CD4-positive, alpha-beta T cell treated with Interferon gamma for 1 hour (primary cell): ENCODE results near the gene ZNF282.
"Not testable (repeated sequence)": the region's sequence is repeated elsewhere in the genome, so short reads cannot be mapped to it uniquely, and the experiment has no call there.

Experiments
- DNase-seq: peaks from one replicate; pipeline ENCODE4 v3.0.0-alpha.2; 2020

The ZNF282 gene

DNA sequence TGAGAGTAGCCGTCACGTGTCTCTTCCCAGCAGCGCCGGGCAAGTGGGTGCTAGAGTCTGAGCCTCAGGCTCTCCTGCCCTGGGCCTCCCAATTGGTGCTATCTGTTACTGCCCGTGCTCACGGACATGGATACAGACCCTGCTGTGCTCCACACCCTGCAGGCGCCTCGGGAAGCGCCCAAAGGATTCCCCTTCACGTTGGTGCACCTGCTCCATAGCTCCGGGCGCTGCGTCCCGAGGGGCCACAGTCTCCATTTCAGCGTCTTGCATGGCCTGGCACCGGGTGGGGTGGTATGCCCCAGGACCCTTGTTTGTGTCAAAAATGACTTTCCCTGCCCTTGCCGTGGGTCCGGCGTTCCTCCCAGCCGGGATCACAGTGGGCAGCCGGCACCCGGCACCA lies 30.3 kb downstream of the ZNF282 start:
- DNase-seq, result no peak

DNA sequence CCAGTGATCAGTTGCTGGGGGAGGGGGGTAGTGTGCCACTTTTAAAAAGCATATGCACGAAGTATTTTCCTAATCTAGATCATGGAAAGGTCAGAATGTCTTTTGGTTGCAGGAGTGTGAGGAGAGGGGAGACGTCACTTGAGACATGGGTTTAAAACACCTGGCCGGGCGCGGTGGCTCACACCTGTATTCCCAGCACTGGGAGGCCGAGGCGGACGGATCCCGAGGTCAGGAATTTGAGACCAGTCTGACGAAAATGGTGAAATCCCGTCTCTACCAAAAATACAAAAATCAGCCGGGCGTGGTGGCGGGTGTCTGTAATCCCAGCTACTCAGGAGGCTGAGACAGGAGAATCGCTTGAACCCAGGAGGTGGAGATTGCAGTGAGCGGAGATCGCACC lies 31.0 kb downstream of the ZNF282 start:
- DNase-seq, result not testable (repeated sequence)

DNA sequence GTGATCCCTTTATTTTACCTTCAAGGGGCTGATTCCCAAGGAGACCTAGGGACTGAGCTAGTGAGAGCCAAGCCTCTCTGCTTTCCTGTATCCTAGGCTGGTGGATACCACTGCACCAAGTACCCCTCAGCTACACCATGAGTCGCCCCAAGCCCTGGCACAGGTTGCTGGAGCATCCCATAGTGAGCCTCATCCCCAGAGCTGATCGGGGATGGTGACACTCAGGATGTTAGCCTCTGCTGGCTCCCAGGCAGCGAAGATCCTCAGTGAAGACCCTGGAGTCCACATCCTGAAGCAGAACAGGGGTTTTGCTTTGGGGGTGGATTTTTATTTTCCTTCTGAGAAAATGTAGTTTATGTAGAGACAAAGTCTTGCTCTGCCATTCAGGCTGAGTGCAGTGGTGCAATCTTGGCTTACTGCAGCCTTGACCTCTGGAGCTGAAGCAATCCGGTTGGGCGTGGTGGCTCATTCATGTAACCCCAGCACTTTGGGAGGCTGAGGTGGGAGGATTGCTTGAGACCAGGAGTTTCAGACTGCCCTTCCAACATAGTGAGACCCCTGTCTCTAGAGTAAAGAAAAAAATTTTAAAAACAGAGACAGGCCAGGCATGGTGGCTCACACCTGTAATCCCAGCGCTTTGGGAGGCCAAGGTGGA lies 31.6 kb downstream of the ZNF282 start:
- no peak for DNase-seq

DNA sequence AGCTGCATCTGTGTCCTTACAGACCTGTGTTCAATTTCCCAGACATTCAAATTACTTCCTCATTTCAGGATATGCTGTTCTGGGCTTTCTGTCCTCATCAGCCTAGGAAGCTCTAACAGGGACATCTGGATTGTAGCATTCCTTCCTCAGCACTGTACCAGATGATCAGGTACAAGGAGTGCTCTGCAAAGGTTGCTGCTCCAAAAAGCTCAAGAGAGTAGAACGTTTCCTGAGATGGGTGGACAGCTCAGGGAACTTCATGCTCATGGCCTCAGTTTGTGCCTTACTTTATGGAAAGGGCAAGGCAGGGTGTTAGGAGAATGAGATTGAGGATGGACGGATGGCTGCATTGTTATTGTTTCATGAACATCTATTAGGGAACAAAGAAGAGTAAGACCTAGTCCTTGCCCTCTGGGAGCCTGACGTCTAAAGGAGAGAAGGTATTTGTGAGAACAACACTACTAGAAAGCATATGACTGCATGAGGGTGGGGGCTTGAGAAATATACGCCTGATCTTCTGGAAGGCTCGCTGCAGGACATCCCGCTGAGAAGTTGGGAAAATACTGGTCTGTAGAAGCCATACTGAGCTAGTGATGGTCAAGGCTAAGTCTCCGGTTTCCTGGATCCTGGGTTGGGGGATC lies 33.6 kb downstream of the ZNF282 start:
- no peak for DNase-seq

DNA sequence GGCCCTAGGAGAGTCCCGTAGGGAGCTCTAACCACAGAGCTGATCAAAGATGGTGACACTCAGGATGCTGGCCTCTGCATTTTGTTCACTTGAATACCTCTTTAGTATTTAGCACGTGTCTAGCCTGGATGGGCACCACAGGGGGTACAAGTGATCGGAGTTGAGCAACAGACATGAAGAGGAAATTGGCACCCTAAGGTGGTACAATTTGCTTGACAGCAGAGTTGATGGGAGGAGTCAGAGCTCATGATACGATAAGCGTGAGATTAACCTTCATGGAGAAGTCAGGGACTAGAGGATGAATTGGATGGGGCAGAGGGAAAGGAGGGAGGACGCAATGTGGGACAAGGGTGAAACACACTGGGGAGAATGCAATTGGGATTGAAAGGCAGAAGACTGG lies 34.2 kb downstream of the ZNF282 start:
- no peak for DNase-seq

DNA sequence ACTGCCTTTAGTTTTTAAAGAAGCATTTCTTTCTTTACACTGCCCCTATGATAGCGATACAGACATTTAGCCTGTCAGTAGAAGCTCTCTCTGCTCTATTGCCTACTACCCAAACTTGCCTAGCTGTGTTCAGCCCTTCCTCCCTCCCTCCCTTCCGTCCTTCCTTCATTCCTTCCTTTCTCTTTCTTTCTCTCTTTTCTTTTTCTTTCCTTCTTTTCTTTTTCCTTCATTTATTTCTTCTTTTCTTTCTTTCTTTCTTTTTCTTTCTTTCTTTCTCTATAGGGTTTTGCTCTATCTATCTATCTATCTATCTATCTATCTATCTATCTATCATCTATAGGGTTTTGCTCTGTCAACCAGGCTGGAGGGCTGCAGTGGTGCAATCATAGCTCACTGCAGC lies 37.0 kb downstream of the ZNF282 start:
- DNase-seq, result no peak

DNA sequence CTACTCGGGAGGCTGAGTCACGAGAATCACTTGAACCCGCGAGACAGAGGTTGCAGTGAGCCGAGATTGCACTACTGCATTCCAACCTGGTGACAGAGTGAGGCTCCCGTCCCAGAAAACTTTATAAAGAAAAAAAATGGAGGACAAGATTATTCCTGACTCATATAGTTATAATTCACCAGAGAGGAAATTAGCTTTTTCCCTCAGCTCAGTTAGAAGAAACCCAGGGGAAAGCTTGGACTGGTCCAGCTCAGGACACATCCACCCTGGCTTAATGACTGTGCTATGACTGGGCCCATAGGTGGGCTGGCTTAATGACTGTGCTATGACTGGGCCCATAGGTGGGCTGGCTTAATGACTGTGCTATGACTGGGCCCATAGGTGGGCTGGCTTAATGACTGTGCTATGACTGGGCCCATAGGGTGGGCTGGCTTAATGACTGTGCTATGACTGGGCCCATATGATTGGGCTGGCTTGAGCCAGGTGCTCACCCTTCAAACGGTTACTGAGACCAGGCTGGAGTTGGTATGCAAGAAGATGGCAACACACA lies 38.4 kb downstream of the ZNF282 start:
- DNase-seq, result not testable (repeated sequence)

DNA sequence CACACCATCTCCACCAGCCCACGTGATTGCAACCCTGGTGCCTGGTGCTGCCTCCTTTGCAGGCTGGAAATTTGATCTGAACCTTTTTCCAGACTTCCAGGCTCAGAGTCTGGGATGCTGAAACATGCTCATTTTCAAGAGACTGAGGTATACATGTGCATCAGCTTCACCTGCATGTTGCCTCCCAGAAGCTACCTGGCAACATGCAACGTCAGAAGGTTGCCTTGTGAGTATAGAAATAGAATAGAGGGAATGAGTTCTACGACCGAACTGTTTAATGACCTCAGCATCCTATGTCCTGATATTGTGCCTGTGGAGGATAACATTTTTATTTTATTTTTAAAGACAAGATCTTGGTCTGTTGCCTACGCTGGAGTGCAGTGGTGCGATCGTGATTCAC lies 42.2 kb downstream of the ZNF282 start:
- DNase-seq, result no peak

DNA sequence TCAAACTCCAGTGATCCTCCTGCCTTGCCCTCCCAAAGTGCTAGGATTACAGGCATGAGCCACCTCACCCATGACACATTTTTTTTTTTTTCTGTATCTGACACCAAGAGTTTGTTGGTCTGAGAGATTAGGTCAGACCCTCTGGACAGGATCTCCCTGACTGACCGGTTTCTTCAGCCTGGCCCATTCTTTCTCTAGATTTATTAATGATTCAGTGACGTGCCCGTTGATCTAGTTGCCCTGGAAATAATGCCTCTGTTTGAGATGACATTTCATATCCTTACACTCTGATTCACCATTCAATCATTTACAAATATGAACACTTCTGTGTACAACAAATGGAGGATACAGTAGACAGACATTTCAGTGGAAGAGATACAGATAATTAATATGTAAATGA lies 42.7 kb downstream of the ZNF282 start:
- DNase-seq, result no peak

DNA sequence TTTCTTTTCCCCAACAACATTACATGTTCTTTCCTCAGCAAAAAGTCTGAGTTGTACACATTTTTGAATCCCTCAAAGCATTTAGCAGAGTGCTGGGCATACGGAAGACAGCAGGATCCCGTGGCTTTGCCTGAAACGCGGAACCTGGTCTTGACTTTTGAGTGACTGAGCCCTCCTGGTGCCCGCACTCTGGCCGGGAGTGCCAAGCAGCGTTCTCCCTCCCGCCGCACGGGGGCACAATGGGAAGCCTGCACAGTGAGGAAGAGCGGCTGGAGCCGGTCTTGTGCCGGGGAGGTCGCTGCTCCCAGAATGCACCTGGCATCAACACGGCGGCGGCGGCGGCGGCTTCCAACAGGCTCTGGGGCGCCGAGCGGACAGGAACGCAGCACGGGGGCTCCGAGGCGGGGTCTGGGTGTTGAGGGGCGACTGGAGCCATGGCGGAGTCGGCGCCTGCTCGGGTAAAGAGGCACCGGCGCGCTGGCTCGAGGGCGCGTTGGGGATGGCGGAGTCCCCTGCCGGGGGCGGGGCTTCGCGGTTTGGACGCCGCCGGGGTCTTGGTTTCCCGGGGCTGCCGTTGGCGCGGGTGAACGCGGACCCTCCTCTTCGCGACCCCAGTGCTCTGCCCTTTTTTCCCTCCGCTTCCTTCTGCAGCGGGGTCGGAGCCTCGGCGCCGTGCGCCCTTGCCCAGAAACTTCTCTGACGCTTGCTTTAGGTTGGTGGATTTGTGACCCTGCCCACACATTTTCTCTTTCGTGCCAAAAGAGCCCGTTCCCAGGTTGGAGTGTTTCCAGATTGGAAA lies 44.2 kb downstream of the ZNF282 start, which contains the start of gene ZNF212:
TSS of gene ZNF212 (plus strand) at position 307 of the 799 bp plus-strand sequence. CDS start at position 435, 128 bp downstream.
- DNase-seq, result peak; percentile 87

DNA sequence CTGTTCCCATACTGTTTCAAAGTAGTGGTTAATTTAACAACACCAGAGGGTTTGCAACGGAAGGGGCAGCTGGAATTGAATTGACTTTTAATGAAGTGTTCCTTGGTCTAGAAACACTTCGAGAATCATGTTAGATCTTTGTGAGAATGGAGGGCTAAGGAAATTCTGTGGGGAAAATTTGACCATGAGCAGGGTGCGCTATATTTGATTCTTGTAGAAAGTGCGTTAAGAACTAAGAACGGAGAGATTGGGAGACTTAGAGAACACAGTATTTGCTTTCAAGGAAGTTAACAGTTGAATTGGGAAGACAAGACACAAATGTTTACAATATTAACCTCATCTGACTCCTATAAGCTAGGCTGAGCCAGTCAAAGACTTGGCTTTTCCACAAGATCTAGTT lies 45.3 kb downstream of the ZNF282 start:
- DNase-seq, result no peak

DNA sequence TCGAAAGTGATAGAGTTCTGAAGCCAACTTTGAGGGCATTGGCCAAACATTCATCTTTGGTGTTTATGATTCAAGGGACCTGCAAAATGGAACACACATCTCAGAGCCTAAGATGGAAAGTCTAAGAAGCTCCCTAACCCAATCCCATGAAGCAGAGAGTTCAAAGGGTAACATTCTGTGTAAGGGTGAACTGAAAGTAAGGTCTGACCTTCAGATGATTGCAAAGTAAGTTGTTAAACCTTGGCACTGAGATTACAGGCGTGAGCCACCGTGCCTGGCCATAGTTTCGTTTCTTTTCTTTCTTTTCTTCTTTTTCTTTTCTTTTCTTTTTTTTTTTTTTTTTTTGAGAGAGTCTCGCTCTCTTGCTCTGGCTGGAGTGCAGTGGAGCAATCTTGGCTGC lies 46.4 kb downstream of the ZNF282 start:
- DNase-seq, result no peak

DNA sequence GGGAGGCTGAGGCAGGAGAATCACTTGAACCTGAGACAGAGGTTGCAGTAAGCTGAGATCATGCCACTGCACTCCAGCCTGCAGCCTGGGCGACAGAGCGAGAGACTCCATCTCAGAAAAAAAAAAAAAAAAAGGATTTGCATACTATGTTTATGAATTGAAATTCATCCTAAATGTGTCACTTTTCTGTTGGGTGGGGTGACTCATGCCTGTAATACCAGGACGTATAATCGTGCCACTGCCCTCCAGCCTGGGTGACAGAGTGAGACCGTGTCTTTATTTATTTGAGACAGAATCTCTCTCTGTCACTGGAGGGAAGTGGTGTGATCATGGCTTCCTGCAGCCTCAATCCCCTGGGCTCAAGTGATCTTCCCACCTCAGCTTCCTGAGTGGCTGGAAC lies 49.9 kb downstream of the ZNF282 start:
- DNase-seq, result no peak

DNA sequence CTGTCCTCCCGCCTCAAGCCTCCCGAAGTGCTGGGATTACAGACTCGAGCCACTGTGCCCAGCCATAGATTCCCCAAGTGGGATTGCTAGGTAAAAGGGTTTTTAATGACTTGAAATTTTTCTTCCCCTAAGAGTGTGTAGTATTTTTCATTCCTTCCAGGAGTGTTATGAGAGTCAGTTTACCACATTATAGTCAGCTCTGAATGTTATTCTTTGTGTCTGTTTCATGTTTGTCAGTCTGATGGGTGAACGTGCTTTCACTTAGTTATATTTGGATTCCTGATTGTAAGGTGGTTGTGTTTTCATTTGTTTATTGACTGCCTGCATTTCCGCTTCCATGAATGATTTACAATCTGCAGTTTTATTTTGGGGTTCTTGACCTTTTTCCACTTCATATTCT lies 50.4 kb downstream of the ZNF282 start:
- no peak for DNase-seq

DNA sequence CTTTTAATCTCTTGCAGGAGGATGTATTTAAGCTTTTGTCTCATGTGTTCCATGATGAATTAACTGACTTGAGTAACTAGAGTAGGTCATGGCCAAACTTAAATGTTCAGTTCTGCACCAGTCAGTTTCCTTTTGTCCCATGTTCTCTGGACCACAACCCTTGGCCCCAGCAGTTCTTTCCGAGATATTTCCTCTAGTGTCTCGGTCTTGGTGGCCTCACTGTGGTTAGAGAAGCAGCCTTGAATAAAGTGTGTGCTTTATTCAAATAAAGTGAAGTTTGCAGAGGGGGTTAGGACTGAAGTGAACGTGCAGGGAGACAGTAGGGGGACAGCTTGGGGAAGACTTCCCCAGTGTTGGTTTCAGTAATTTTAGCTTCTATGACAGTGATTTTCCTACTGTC lies 53.4 kb downstream of the ZNF282 start:
- no peak for DNase-seq

DNA sequence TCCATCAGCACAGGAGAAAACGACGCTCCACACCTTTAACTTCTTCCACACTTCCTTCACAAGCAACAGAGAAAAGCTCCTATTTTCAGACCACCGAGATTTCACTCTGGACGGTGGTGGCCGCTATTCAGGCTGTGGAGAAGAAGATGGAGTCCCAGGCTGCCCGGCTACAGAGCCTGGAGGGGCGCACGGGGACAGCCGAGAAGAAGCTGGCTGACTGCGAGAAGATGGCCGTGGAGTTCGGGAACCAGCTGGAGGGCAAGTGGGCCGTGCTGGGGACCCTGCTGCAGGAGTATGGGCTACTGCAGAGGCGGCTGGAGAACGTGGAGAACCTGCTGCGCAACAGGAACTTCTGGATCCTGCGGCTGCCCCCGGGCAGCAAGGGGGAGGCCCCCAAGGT lies 54.8 kb downstream of the ZNF282 start:
- not testable (repeated sequence) for DNase-seq

DNA sequence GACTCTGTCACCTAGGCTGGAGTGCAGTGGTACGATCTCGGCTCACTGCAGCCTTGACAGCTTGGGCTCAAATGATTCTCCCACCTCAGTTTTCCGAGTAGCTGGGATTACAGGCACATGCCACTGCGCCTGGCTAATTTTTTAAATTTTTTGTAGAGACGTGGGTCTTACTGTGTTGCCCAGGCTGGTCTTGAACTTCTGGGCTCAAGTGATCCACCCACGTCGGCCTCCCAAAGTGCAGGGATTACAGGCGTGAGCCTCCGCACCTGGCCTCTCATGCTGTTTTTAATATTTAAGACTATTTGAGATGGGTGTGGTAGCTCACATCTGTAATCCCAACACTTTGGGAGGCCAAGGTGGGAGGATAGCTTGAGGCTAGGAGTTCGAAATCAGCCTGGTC lies 56.2 kb downstream of the ZNF282 start:
- DNase-seq, result not testable (repeated sequence)

DNA sequence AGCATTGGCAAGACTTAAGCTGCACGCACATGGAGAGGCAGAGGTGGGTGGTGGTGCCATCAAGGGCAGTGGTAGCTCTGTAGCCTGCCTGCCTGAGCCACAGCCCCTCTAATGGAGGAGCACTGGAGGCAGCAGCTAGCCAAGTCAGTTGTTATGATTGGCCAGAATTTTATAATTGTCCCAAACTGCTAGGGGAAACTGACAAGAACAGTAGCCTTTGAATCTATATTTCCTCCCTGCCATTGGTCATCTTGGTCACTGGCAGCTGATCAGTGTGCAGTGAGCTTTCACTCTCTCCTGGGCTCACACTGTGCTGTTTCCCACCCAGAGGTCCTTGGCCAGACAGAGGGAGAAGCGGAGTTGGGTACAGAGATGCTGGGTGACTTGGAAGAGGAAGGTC lies 57.0 kb downstream of the ZNF282 start:
- no peak for DNase-seq

DNA sequence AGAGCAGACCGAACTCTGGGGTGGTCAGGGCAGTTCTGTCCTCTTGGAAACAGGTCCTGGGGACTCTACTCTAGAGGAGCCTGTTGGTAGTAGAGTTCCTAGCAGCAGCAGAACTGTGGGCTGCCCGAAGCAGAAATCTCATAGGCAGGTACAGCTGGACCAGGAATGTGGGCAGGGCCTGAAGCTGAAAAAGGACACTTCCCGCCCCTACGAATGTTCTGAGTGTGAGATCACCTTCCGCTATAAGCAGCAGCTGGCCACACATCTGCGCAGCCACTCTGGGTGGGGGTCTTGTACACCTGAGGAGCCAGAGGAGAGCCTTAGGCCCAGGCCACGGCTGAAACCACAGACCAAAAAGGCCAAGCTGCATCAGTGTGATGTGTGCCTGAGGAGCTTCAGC lies 58.3 kb downstream of the ZNF282 start:
- DNase-seq, result no peak

DNA sequence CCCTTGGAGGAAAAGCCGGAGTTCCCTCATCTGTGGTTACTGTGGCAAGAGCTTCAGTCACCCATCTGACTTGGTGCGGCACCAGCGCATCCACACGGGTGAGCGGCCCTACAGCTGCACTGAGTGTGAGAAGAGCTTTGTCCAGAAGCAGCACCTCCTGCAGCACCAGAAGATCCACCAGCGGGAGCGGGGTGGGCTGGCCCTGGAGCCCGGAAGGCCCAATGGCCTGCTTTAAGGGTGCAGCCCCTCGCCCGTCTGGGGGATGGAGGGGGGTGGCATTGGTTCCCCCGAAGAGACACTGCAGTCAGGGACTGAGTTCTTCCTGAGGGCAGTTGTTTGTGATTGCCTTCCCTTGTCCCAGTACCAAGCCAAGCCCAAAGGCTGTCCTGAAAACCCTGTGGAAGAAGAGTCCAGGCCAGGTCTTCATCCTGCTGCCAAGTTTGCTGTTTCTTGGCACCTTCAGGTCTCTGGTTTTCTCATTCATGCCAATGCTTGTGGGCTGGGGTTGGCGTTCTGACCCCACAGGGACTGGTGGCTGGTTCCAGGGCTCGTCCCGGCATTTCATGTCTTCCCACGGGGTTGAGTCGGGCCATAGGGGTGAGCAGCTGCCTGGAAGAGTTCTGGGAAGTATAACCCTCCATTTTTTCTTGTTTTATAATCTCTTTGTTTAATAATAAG lies 59.0 kb downstream of the ZNF282 start:
- no peak for DNase-seq

DNA sequence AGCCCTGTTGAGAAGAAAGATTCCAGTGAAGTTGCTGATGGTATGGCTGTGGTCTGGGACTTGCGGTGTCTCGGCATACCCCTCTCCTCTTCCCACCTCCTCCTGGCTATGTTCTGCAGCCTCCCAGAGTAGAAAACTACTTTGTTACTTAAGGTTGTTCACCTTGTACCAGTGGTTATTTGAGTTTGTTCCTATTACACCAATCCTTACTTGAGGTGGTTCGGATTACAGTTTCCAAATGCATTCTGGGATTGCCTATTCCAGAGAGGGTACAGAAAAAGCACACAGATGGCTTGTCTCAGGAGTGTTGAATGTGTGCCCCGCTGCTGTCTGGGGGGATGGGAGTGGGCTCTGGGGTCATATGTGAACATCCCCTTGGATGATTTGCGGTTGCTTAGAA lies 59.8 kb downstream of the ZNF282 start:
- DNase-seq, result no peak

DNA sequence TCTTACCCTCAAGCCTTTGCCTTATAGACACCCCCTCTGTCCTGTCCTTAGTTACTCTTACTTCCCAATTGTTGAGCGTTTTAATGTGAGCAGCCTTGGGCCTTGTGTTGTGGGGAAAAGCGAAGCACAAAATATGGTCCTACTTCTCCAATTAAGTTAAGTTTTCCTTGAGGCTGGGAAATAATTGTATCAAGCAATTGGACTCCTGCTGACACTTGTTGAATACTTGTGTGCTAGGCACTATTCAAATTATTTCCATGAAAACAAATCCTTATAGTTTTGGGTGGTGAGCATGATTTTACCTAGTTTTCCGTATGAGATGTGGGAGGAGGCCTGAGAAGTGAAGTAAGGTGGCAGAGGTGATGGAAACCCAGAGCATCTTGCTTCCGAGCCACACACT lies 61.2 kb downstream of the ZNF282 start:
- DNase-seq, result no peak

DNA sequence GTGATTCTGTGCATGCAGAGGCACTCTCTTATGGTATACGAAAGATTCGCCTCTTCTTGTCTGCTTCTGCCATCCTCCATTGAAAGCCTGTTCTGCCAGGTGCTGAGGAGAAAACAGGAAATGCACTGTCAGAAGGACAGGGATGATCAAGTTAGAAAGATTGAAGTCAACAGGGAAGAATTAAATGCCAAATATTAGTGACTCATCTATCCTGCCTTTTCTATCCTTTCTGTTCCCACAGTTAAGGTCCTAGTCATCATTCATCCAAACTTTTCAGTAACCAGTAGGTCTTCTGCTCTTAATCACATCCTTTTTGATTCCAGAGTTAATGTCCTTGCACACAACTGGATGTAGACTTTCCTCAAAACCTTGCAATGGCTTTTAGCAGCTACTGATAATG lies 61.8 kb downstream of the ZNF282 start:
- no peak for DNase-seq
